ENCODE results near the gene MYL6.

GRCh38 chr12:56198836-56199235 lies 40.7 kb downstream of the MYL6 start:
- TF ChIP-seq ZNF701 (tag by site-specific recombination; IDR thresholded peaks at IDR 0.05) (no peak), CTCF (tag by site-specific recombination; IDR thresholded peaks at IDR 0.05) (no peak), ZNF777 (tag by site-specific recombination; IDR thresholded peaks at IDR 0.05; ENCODE audit: borderline replicate concordance) (no peak), BCL11A (tag by site-specific recombination; IDR thresholded peaks at IDR 0.05; ENCODE audit: low read depth) (no peak)
